Coronary artery (tissue), 2 donors: ENCODE measurements around the gene APBA2.

Source experiments
- DNase-seq: peaks from one replicate; pipeline ENCODE4 v3.0.0-alpha.2; 2017; ENCODE audit warnings: low spot score
- H3K27ac ChIP-seq, 2 donors: fragments of 200-600 bp; sonication (generic); one replicate each; pipeline ENCODE4 v1.5.1; 2016 to 2019
- H3K4me3 ChIP-seq: fragments of 200-600 bp; sonication (generic); 2 replicates; pipeline ENCODE4 v1.5.1; 2016; ENCODE audit warnings: mild to moderate bottlenecking, moderate library complexity
- CTCF ChIP-seq: fragments of 200-600 bp; sonication (generic); IDR thresholded peaks from one replicate; pipeline ENCODE4 v1.5.1; 2019; ENCODE audit warnings: antibody characterized with exemption

Gene APBA2

GRCh38 chr15:28909958-28910500, 24.3 kb downstream of the APBA2 start:
- no peak for DNase-seq
- H3K4me3 ChIP-seq = no peak overlapping the region
- H3K27ac ChIP-seq = no peak overlapping the region
- no peak for TF ChIP-seq CTCF

GRCh38 chr15:28911310-28911931, 25.6 kb downstream of the APBA2 start:
- DNase-seq = no peak

GRCh38 chr15:28912422-28912821, 26.6 kb downstream of the APBA2 start:
- DNase-seq = no peak
- Histone ChIP-seq H3K27ac (no peak overlapping the region), H3K4me3 (no peak overlapping the region)
- no peak for TF ChIP-seq CTCF

More at GRCh38 chr15:28911310-28911931, 25.6 kb downstream of the APBA2 start:
- no peak overlapping the region for H3K4me3 ChIP-seq
- no peak for TF ChIP-seq CTCF
- H3K27ac ChIP-seq = no peak overlapping the region

- H3K27ac ChIP-seq = no peak overlapping the region
- no peak overlapping the region for H3K4me3 ChIP-seq
- no peak for TF ChIP-seq CTCF
- DNase-seq = no peak
These were observed 27.5 kb downstream of the APBA2 start for GRCh38 chr15:28913171-28913765.

GRCh38 chr15:28914046-28914445, 28.3 kb downstream of the APBA2 start:
- no peak for DNase-seq
- no peak overlapping the region for H3K4me3 ChIP-seq
- no peak for TF ChIP-seq CTCF
- H3K27ac ChIP-seq = no peak overlapping the region

- H3K4me3 ChIP-seq = no peak overlapping the region
- no peak overlapping the region for H3K27ac ChIP-seq
- TF ChIP-seq CTCF = no peak
- no peak for DNase-seq
These were observed 28.8 kb downstream of the APBA2 start for GRCh38 chr15:28914483-28915023.
